CD1c-positive myeloid dendritic cell (primary cell): ENCODE measurements around the gene ELMO1.

Experiments used
- DNase-seq: peaks from one replicate; pipeline ENCODE4 v3.0.0-alpha.2; 2016; ENCODE audit errors: extremely low spot score

ELMO1 gene

GRCh38 chr7:37368540-37368939 lies 80.1 kb downstream of the ELMO1 start:
- DNase-seq = no peak

DNA sequence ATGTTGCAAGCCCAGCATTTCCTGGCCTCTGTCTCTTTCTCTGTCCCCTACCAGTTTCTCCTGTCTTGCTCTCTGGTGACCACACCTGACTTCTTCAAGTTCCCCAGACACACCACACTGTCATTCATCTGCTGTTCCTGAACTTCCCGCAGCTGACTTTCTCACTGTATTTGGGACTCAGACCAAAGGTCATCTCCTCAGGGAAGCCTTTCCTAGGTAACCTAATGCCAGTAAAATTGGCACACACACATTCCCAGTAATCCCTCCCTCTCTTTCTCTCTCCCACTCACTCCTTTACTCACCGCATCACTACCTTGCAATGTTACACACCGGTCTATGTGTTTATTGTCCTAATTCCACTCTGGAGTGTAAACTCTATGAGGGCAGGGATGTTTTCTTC lies 81.7 kb downstream of the ELMO1 start:
- no peak for DNase-seq

- DNase-seq = no peak
These were observed 82.2 kb downstream of the ELMO1 start for GRCh38 chr7:37366445-37366844.

- no peak for DNase-seq
These were observed 83.3 kb downstream of the ELMO1 start for GRCh38 chr7:37365405-37365804.

- no peak for DNase-seq
These were observed 83.8 kb downstream of the ELMO1 start for GRCh38 chr7:37364856-37365255.

DNA sequence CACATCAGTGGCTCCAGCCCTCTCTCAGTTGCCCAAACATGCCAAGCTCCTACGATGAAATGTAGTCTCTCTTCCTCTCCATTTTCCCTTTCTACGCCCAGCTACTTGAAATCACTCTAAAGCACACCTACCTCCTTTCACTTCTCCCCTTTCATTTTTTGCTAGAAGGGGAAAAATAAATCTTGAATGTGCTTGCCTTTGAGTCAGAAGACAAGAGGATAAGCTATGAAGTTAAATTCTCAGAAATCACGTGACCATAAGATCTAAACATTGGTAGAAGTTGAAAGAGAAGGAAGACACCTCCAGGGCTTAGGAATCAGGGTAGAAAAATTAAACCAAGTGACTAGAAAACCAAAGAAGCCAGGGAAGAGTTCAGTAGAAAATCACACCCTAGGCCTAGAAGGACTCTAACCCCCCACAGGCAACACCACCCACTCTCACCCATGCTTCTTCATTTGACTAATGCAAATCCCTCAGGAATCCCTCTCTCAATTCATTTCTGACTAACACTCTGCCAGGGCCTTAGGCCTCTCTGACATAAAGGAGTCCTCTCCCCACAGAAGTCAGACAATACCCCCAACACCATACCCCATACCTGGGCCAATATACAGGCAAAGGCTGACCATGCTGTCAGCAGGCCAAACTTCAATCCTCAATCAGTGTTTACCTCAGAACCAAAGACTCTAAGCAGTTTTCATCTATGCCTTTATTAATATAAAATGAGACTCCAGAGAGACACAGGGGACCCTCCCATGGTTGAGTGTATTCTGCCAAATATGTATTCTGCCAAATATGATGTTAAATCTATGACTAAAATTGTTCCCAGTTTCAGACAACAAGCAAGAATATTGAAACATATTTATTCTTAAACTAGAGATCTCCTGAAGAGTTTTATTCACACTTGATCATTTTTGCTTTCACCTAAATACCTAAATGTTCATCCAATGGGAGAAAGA lies 84.8 kb downstream of the ELMO1 start:
- DNase-seq = peak; percentile 21

- no peak for DNase-seq
These were observed 85.9 kb downstream of the ELMO1 start for GRCh38 chr7:37362802-37363201.

DNA sequence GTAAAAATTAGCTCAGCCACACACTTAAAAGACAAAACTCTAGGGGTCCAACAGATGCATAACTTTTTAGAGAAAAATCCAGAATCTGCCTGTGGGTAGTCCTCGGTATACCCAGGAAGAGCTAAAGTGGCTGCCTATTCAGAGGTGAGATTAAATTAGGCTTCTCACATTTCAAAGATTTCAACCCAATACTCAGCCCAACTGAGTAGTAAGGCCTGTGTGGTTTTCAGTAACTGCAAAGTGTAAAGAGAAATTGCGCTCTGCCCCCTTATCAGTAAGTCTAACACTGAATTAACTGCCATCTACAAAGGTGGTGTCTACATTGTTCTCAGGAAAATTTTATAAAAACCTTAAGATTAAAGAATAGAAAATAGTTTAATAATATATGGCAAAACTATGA lies 88.2 kb downstream of the ELMO1 start:
- DNase-seq = no peak

GRCh38 chr7:37359662-37360444 lies 88.8 kb downstream of the ELMO1 start:
- DNase-seq = no peak

DNA sequence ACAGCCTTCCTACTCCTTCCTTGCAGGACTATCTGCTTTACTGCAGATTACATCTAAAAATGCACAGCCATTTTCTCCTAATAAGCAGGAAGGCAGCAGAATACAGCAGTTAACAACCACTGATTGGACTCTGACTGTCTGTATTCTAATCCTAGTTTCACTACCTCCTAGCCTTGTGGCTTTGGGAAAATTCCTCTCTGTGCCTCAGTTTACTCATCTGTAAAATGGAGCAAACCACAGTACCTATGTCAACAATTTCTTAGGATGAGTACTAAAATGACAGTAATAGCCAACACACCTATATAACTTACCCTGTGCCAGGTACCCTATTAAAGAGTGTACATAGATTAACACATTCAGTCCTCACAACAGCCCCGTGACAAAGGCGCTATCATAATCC lies 89.5 kb downstream of the ELMO1 start:
- DNase-seq = no peak

GRCh38 chr7:37357637-37357996 lies 91.0 kb downstream of the ELMO1 start:
- DNase-seq = no peak

DNA sequence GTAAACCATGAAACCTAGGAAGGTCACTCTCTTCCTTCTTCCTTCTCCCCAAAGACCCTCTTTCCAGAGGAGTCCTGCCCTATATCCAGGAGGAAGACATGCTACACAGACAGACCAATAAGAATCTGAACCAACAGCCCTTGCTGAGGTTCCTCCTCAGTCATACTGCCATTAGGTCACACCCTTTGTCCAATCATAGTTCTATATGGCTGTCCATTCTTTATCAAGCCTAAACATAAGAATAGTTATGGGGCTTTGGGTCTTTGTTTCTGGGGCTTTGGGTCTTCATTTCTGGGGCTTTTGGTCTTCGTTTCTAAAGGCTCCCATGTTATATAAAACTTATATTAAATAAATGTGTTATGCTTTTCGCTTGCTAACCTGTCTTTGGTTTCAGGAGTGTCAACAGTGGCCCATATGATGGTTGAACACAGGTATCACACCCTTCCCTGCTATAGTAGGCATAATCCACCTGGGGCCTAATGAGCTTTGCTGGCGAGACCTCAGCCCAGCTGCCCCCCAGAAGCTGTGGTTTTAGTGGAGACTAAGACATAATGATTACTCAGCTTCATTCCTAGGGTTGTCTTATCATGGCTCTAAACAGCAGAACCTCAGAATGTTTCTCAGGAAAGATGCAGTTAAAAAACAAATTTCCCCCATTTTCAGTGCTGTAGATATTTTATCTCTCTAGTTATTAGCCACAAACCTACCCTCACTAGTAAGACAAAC lies 91.6 kb downstream of the ELMO1 start:
- no peak for DNase-seq

- DNase-seq = peak; percentile 87
These were observed 94.0 kb downstream of the ELMO1 start for GRCh38 chr7:37354656-37355131.

GRCh38 chr7:37353949-37354655 lies 94.6 kb downstream of the ELMO1 start:
- no peak for DNase-seq

DNA sequence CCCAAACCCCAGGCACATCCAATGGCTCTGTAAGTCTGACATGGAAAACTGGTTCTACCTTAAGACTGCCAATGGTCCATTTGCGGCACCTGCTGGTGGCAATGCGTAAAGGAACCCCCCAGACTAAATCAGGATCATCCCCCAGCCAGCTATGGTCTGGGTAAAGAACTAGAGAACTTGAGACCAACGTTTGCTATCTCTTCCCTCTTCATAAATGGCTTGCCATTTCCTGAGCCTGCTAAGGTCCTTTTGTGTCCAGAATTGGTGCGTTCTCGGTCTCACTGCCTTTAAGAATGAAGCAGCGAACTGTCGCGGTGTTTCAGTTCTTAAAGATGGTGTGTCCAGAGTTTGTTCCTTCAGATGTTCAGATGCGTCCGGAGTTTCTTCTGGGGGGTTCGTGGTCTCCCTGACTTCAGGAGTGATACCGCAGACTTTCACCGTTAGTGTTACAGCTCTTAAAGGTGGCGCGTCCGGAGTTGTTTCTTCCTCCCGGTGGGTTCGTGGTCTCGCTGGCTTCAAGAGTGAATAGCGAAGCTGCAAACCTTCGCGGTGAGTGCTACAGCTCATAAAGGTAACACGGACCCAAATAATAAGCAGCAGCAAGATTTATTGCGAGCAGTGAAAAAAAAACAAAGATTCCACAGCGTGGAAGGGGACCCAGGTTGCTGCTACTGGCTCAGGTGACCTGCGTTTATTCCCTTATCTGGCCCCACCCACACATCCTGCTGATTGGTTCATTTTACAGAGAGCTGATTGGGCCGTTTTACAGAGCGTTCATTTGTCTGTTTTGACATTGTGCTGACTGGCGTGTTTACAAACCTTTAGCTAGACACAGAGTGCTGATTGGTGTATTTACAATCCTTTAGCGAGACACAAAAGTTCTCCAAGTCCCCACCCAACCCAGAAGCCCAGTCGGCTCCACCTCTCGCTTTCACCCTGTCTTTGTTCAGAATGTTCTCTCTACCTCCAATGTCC lies 95.4 kb downstream of the ELMO1 start:
- DNase-seq = peak; percentile 66

DNA sequence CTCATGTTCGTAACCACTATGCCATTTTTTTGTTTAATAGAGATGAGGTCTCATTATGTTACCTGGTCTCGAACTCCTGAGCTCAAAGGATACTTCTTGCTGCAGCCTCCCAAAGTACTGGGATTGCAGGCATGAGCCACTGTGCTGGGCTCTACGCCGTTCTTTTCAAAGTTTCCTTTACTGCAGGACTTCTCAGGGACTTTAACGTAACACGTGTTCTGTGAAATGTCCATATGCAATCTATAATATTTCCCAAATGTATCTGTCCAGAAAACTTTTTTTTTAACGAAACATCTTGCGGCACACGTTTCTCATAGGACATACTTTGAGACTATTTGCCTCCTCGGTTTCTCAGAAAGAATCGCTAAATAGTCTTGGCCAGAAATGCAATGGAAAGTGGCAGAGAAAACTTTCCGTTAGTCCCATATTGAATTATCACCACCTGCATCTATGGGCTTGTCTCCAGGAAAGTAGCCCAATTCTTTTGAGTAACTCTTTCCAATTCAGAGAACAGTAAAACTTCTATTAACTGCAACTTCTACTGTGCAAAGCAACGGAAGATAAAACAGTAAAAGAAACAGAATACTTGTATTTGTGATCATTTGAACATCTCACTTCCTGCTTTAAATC lies 96.3 kb downstream of the ELMO1 start:
- DNase-seq = no peak

DNA sequence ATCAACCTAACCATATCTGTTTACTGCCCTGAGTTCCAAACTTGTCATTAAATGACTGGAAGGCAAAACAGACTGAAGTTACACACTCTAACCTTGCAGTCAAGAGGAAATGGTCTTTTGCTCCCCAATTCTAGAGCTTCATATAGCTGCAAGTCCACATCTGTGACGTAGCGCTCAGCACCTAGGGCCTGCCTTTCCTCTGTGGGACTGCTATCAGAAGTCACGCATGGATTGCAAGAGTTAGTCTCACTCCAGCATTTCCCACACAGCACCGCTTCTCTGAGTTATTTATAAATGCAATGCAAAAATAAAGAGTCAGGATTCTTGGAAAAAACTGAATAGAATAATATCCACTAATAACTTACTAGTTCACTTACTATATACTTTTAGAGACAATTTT lies 96.9 kb downstream of the ELMO1 start:
- DNase-seq = no peak

- peak; percentile 61 for DNase-seq
These were observed 98.6 kb downstream of the ELMO1 start for GRCh38 chr7:37349979-37350590.

DNA sequence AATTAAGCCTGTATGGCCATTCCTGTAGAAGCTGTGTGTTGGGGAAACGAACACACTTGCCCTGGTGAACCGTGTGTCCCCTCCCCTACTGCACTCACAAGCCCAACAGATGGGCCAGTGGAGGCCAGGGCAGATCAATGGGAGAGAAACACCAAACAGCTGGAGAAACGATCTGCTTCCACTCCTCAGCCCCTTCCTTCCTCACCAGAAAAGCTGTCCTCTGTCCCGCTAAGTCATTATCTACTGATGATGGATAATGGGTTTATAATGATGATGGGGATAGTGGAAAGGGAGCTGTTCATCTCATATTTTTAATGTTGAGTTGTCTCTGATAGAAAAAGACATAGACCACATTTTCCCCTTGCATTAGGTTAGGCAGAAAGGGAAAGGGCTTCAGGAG lies 99.7 kb downstream of the ELMO1 start:
- no peak for DNase-seq
